K562 (cell line): ENCODE measurements around the gene CNOT1. TPM values are rescaled to one million over a fixed set of nuclear protein-coding genes. Genes with fewer than 3 reads are reported as not detected.
A peak's percentile ranks its signal among the peaks of the same experiment; 100 is the strongest.

Experiments
- CBFA2T3 ChIP-seq: fragments of 450-650 bp; IDR thresholded peaks from 2 replicates; pipeline ENCODE4 v1.6.1; 2017
- DACH1 ChIP-seq: fragments of 450-650 bp; IDR thresholded peaks from 2 replicates; pipeline ENCODE4 v1.6.1; 2018; ENCODE audit not compliant: partially characterized antibody
- ETS2 ChIP-seq: IDR thresholded peaks from 2 replicates; pipeline ENCODE4 v1.6.1; 2016; ENCODE audit warnings: borderline replicate concordance, missing genetic modification characterization, mild to moderate bottlenecking, moderate library complexity, missing compliant biosample characterization; ENCODE audit not compliant: poor library complexity, severe bottlenecking
- KLF16 ChIP-seq: IDR thresholded peaks from 2 replicates; pipeline ENCODE4 v1.6.1; 2016; ENCODE audit warnings: antibody characterized with exemption
- MAZ ChIP-seq, 2 experiments: fragments of 450-650 bp in 1 of 2; sonication (generic) in 1 of 2; formaldehyde crosslinking; IDR thresholded peaks in 1 of 2; conservative IDR thresholded peaks in 1 of 2; 2 replicates each; pipeline versions ENCODE4 v1.4.0 to v1.5.0; 2020; ENCODE audit warnings: mild to moderate bottlenecking in 1 of 2, missing genetic modification reagents in 1 of 2
- MYC ChIP-seq, 2 experiments: fragments of 250-450 bp in 1 of 2; sonication (Bioruptor Pico) in 1 of 2; IDR thresholded peaks; 2 replicates each; pipeline versions ENCODE4 v1.5.1 to v1.6.1; 2012 to 2021; ENCODE audit warnings: low read depth in 2 of 2, borderline replicate concordance in 1 of 2, improper control_type of control experiment in 1 of 2, low read length in 1 of 2, mild to moderate bottlenecking in 1 of 2, moderate library complexity in 1 of 2
- NFATC3 ChIP-seq: fragments of 450-650 bp; IDR thresholded peaks from 2 replicates; pipeline ENCODE4 v1.6.1; 2017; ENCODE audit warnings: mild to moderate bottlenecking
- PTBP1 ChIP-seq: fragments of 200-400 bp; formaldehyde crosslinking; IDR thresholded peaks from 2 replicates; pipeline ENCODE4 v1.6.1; 2017; ENCODE audit warnings: low read depth, low read length
- RCOR1 ChIP-seq, 2 experiments: IDR thresholded peaks; 2 replicates each; pipeline ENCODE4 v1.6.1; 2012; ENCODE audit warnings: low read depth in 2 of 2, low read length in 2 of 2, borderline replicate concordance in 1 of 2, improper control_type of control experiment in 1 of 2
- SMC3 ChIP-seq: conservative IDR thresholded peaks from 2 replicates; pipeline ENCODE4 v1.6.1; 2011; ENCODE audit warnings: low read depth, low read length, improper control_type of control experiment; ENCODE audit not compliant: insufficient read depth
- YY1 ChIP-seq, 3 experiments: IDR thresholded peaks; 2 replicates each; pipeline ENCODE4 v1.6.1; 2011; ENCODE audit warnings: low read length in 2 of 3, mild to moderate bottlenecking in 2 of 3, moderate library complexity in 2 of 3, borderline replicate concordance in 1 of 3, control low read depth in 1 of 3, low read depth in 1 of 3; ENCODE audit not compliant: insufficient read depth in 3 of 3, insufficient replicate concordance in 2 of 3, control insufficient read depth in 1 of 3, insufficient read length in 1 of 3; ENCODE audit errors: extremely low read depth in 1 of 3
- ZFP1 ChIP-seq: fragments of 450-650 bp; formaldehyde crosslinking; IDR thresholded peaks from 2 replicates; pipeline ENCODE4 v1.4.0; 2020; ENCODE audit warnings: mild to moderate bottlenecking, mixed read lengths
- ZNF274 ChIP-seq: IDR thresholded peaks from 2 replicates; pipeline ENCODE4 v1.6.1; 2011; ENCODE audit warnings: low read depth, mild to moderate bottlenecking, low read length, moderate library complexity, borderline replicate concordance
- ZNF354B ChIP-seq: fragments of 250-450 bp; sonication (Bioruptor Pico); IDR thresholded peaks from 2 replicates; pipeline ENCODE4 v1.4.0; 2020
- polyA plus RNA-seq, 8 experiments: library from polyadenylated mRNA; depleted of rRNA in 4 of 8; stranded (reverse) in 5 of 8; unstranded in 3 of 8; fragments of >200 nt; fragmentation: Nextera tagmentation in 2 of 8; fragmentation: Illumina TruSeq in 1 of 8; extraction: Ambion mirVana in 2 of 8; extraction: Trizol in 1 of 8; gene quantifications; 2 replicates each; pipeline versions ENCODE4 v1.2.1 to v1.2.3, GENCODE V29; 2011 to 2014; ENCODE audit warnings: inconsistent platforms in 1 of 8, missing spikeins in 1 of 8
- total RNA-seq, 7 experiments: library from RNA; depleted of rRNA in 6 of 7; stranded (reverse); fragments of >200 nt in 6 of 7; fragmentation: Illumina TruSeq in 2 of 7; extraction: Trizol in 2 of 7; gene quantifications; 2 replicates each; pipeline versions ENCODE4 v1.2.1 to v1.2.3, GENCODE V29; 2011 to 2021; ENCODE audit warnings: low replicate concordance in 1 of 7
- TF ChIP-seq, protein P1 (sequence below): fragments of 450-650 bp; IDR thresholded peaks from 2 replicates; pipeline ENCODE4 v1.6.1; 2016; ENCODE audit warnings: missing biosample characterization, missing genetic modification characterization
- TF ChIP-seq, protein P2 (sequence below): fragments of 250-450 bp; sonication (Bioruptor Pico); IDR thresholded peaks from 2 replicates; pipeline ENCODE4 v1.8.0; 2021; ENCODE audit warnings: mild to moderate bottlenecking, moderate library complexity

The CNOT1 gene
- total and polyA plus RNA-seq, 9 of the 15 experiments (the other 6 are each of a cell fraction or from before 2014, with no cell fraction given): 110 to 270 (median 220) TPM

- no peak for TF ChIP-seq ETS2 (tag)
- TF ChIP-seq CBFA2T3: 0 out of 2 replicates have a peak, but pooled peaks have one; percentile 22
- peak; percentile 68 for TF ChIP-seq SMC3
- TF ChIP-seq, protein P1, sequence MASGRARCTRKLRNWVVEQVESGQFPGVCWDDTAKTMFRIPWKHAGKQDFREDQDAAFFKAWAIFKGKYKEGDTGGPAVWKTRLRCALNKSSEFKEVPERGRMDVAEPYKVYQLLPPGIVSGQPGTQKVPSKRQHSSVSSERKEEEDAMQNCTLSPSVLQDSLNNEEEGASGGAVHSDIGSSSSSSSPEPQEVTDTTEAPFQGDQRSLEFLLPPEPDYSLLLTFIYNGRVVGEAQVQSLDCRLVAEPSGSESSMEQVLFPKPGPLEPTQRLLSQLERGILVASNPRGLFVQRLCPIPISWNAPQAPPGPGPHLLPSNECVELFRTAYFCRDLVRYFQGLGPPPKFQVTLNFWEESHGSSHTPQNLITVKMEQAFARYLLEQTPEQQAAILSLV (tag): no peak
- TF ChIP-seq, protein P2, sequence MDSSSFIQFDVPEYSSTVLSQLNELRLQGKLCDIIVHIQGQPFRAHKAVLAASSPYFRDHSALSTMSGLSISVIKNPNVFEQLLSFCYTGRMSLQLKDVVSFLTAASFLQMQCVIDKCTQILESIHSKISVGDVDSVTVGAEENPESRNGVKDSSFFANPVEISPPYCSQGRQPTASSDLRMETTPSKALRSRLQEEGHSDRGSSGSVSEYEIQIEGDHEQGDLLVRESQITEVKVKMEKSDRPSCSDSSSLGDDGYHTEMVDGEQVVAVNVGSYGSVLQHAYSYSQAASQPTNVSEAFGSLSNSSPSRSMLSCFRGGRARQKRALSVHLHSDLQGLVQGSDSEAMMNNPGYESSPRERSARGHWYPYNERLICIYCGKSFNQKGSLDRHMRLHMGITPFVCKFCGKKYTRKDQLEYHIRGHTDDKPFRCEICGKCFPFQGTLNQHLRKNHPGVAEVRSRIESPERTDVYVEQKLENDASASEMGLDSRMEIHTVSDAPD (CRISPR knock-in tag): no peak
- 0 out of 4 replicates have a peak, but pooled peaks of 1 of the 2 experiments have one; percentile 34 for TF ChIP-seq MAZ (CRISPR knock-in tag; conservative IDR thresholded peaks at IDR 0.05 in 1 of 2, IDR thresholded peaks at IDR 0.05 in 1 of 2)
- TF ChIP-seq ZFP1: no peak
- peak in 1 of 3 experiments; percentile 18 for TF ChIP-seq YY1 (IDR thresholded peaks at IDR 0.05; ENCODE audit: borderline replicate concordance in 1 of 3, control insufficient read depth in 1 of 3, extremely low read depth in 1 of 3, insufficient read depth in 3 of 3, insufficient read length in 1 of 3, insufficient replicate concordance in 2 of 3, low read depth in 1 of 3, low read length in 2 of 3)
- TF ChIP-seq NFATC3: no peak
- TF ChIP-seq ZNF354B (CRISPR knock-in tag): no peak
- TF ChIP-seq KLF16: peak; percentile 56; the same call in 1 of the 2 replicates
- TF ChIP-seq DACH1: peak; percentile 26
- no peak for TF ChIP-seq RCOR1 (IDR thresholded peaks at IDR 0.05; ENCODE audit: borderline replicate concordance in 1 of 2, low read depth in 2 of 2, low read length in 2 of 2)
- no peak for TF ChIP-seq ZNF274
- peak; percentile 61; the same call in 1 of the 2 replicates for TF ChIP-seq MYC (IDR thresholded peaks at IDR 0.05; ENCODE audit: low read depth, low read length)
- no peak for TF ChIP-seq MYC (CRISPR knock-in tag; IDR thresholded peaks at IDR 0.05; ENCODE audit: borderline replicate concordance, low read depth)
- no peak for TF ChIP-seq PTBP1
- TF ChIP-seq, all 486 proteins: peak for 22
Measured at GRCh38 chr16:58511933-58512815, 117.5 kb downstream of the CNOT1 start (continued).
